ENCODE results near the gene PTGES2. TPM values are rescaled to one million over a fixed set of nuclear protein-coding genes. Genes with fewer than 3 reads are reported as not detected.

PTGES2 gene
- total and polyA plus RNA-seq, 8 donors, result 47.2 to 570 (median 74.9) TPM

DNA sequence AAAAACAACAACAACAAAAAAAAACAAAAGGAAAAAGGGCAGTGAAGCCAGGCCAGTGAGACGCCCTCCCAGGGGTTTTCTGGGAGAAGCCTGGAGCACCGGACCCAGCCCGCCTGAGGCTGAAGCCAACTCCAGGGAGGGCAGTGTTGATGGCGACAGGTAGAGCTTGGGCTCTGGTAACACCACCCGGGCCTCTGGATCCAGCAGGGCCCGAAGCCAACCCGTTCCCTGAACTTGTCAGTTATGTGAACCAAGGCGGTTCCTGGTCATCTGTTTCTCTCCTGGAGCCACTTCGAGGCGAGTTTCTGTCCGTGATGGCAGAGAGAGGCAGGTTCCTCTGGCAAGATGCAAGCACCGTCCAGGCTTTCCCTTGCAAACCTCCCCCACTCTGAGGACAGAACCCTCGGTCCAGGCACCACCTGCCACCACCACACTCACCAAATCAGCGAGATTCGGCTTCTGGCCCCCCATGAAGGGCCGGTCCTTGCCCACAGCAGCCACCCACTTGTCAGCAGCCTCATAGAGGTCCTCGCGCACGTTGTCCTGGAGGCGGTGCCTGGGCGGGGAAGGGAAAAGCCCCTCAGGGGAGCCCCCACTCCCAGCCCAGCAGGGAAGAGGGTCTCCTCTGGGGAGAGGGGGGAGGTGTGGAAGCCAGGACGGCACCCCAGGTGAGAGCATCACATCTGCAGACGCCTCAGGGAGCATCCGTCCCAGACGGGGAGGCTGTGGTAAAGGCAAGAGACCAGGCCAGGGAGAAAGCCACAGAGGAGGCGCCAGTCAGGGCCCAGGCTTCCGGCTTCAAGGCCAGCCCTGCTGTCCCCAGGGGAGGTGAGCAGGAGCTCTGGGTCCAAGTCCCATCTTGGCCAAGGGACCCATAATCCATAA, 5.4 kb downstream of the PTGES2 start:
- intact Hi-C loops (cut with DNase I; ENCODE audit: low total_unique reads), result no loop called here
- WGBS, 5 donors, result 86 to 93% (median 89%) methylated on average over 17 to 27 of the region's 27 CpGs
- no peak for TF ChIP-seq EP300 (IDR thresholded peaks at IDR 0.05)
- TF ChIP-seq, protein P1, sequence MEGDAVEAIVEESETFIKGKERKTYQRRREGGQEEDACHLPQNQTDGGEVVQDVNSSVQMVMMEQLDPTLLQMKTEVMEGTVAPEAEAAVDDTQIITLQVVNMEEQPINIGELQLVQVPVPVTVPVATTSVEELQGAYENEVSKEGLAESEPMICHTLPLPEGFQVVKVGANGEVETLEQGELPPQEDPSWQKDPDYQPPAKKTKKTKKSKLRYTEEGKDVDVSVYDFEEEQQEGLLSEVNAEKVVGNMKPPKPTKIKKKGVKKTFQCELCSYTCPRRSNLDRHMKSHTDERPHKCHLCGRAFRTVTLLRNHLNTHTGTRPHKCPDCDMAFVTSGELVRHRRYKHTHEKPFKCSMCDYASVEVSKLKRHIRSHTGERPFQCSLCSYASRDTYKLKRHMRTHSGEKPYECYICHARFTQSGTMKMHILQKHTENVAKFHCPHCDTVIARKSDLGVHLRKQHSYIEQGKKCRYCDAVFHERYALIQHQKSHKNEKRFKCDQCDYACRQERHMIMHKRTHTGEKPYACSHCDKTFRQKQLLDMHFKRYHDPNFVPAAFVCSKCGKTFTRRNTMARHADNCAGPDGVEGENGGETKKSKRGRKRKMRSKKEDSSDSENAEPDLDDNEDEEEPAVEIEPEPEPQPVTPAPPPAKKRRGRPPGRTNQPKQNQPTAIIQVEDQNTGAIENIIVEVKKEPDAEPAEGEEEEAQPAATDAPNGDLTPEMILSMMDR (IDR thresholded peaks at IDR 0.05), result no peak
- TF ChIP-seq POLR2A (IDR thresholded peaks at IDR 0.05), result no peak
- no peak for TF ChIP-seq POLR2AphosphoS5 (IDR thresholded peaks at IDR 0.05)
- Histone ChIP-seq H3K27ac (no peak overlapping the region), H3K36me3 (peaks cover 36 to 56% (median 53%) of the 10 kb centered on the region in 4 donors), H3K4me1 (peaks cover 20 to 40% (median 36%) of the 10 kb centered on the region in 4 donors), H3K9me3 (no peaks in the 10 kb centered on the region), H3K27me3 (no peaks in the 10 kb centered on the region), H3K4me3 (no peak overlapping the region)
- DNase-seq, result peak in 1 of 2 donors; percentile 22

DNA sequence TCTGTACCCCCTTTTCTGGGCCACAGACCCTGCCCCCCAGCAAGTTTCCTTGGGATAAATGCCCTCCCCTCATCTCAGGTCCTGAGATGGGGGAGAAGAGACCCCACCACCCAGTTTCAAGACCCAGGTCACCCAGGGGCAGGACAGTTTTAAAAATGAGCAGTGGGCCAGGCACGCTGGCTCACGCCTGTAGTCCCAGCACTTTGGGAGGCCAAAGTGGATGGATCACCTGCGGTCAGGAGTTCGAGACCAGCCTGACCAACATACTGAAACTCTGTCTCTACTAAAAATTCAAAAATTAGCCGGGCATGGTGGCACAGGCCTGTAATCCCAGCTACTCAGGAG, 6.1 kb downstream of the PTGES2 start:
- no peaks in the 10 kb centered on the region for H3K9me3 ChIP-seq
- intact Hi-C loops (cut with DNase I; ENCODE audit: low total_unique reads), result no loop called here
- H3K36me3 ChIP-seq, result peaks cover 36 to 56% (median 53%) of the 10 kb centered on the region in 4 donors
- H3K4me1 ChIP-seq, result peaks cover 14 to 40% (median 37%) of the 10 kb centered on the region in 4 donors
- H3K27me3 ChIP-seq, result no peaks in the 10 kb centered on the region
- no peak overlapping the region for H3K27ac ChIP-seq
- TF ChIP-seq EP300 (IDR thresholded peaks at IDR 0.05), result no peak
- TF ChIP-seq, protein P1 (IDR thresholded peaks at IDR 0.05), result no peak
- TF ChIP-seq POLR2AphosphoS5 (IDR thresholded peaks at IDR 0.05), result no peak
- no peak for TF ChIP-seq POLR2A (IDR thresholded peaks at IDR 0.05)
- 89 to 97% (median 93%) methylated on average over 3 to 5 of the region's 5 CpGs for WGBS, 5 donors
- DNase-seq, result no peak
- H3K4me3 ChIP-seq, result no peak overlapping the region

DNA sequence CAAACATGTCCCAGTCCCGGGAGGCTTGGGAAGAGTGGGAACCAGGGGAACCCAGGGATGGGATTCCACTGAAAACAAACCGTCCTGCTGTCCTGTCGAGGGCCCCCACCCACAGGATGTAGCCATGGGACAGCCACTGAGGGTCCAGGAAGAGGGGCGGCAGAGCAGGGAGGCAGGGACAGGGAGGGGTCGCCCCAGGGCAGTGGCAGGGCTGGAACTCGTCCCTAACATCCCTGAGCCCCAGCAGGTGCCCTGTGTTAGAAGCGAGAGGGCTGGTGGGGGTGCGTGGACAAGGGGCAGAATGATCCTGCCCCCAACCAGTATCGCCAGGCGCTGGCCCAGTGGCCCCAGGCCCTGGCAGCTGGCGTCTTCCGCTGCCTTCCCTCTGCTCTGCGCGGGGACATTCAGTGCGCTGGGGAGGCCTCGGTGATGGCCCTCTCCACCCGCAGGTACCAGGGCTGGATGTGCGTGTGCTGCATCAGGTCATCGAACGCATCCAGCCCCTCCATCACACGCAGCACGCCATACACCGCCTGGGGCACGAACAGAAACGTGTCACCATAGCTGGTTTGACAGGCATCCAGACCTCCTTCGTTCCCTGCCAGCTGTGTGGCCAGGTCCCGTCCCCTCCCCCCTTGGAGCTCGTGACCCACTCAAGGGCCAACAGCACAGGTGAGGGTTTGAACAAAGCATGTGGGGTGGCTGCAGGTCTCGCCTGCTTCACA, 6.6 kb downstream of the PTGES2 start:
- peak in 1 of 2 donors; percentile 22 for DNase-seq
- Histone ChIP-seq H3K4me3 (no peak overlapping the region), H3K27me3 (no peaks in the 10 kb centered on the region), H3K4me1 (peaks cover 12 to 40% (median 37%) of the 10 kb centered on the region in 4 donors), H3K9me3 (no peaks in the 10 kb centered on the region), H3K27ac (no peak overlapping the region), H3K36me3 (peaks cover 36 to 56% (median 53%) of the 10 kb centered on the region in 4 donors)
- TF ChIP-seq POLR2A (IDR thresholded peaks at IDR 0.05) (no peak), POLR2AphosphoS5 (IDR thresholded peaks at IDR 0.05) (no peak), EP300 (IDR thresholded peaks at IDR 0.05) (no peak)
- TF ChIP-seq, protein P1 (IDR thresholded peaks at IDR 0.05), result no peak
- 83 to 87% (median 85%) methylated on average over 10 to 29 of the region's 29 CpGs for WGBS, 5 donors
- intact Hi-C loops (cut with DNase I; ENCODE audit: low total_unique reads), result no loop called here

DNA sequence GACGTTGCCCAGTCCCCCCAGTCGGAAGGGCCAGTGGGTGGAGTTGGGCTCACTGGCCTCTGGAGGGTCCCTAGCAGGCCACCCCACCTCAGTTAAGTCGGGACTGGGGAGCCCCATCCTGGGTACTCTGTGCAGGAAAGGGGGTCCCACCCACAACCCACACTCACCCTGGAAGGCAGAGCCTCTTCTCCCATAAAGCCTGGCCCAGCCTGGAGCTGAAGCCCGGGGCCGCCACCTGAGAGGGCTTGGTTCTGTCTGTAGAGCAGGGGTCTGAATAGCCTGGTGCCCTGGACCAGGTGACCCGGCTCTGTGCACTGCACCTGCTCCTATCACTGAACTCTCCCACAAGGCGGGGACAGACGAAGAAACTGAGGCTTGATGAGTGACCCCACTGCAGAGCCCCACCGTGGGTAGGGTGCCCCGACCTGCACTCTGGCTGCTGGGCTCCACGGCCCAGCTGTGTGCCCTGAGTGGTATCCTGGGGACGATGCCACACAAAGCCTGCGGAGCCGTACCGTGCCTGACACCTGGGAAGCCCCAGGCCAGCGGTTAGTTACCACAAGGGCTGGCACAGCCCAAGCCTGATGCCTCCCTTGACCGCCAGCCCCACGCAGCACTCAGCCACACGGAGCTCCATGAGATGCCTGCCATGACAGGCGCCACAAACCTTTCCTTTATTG, 7.3 kb downstream of the PTGES2 start:
- Histone ChIP-seq H3K4me1 (peaks cover 10 to 40% (median 36%) of the 10 kb centered on the region in 4 donors), H3K27me3 (no peaks in the 10 kb centered on the region), H3K36me3 (peaks cover 36 to 58% (median 53%) of the 10 kb centered on the region in 4 donors), H3K4me3 (no peak overlapping the region), H3K27ac (no peak overlapping the region), H3K9me3 (no peaks in the 10 kb centered on the region)
- TF ChIP-seq, protein P1 (IDR thresholded peaks at IDR 0.05), result no peak
- no peak for TF ChIP-seq POLR2AphosphoS5 (IDR thresholded peaks at IDR 0.05)
- no peak for TF ChIP-seq POLR2A (IDR thresholded peaks at IDR 0.05)
- no peak for TF ChIP-seq EP300 (IDR thresholded peaks at IDR 0.05)
- peak in 1 of 2 donors; percentile 17 for DNase-seq
- 79 to 88% (median 81%) methylated on average over 12 to 20 of the region's 20 CpGs for WGBS, 5 donors
- intact Hi-C loops (cut with DNase I; ENCODE audit: low total_unique reads), result no loop called here
